GF-D8 (cell line): ENCODE measurements around the gene NUMA1.

ENCODE experiments used
- DNase-seq: peaks from one replicate; lab custom pipeline; 2025; lab: John Stamatoyannopoulos, UW

The NUMA1 gene

DNA sequence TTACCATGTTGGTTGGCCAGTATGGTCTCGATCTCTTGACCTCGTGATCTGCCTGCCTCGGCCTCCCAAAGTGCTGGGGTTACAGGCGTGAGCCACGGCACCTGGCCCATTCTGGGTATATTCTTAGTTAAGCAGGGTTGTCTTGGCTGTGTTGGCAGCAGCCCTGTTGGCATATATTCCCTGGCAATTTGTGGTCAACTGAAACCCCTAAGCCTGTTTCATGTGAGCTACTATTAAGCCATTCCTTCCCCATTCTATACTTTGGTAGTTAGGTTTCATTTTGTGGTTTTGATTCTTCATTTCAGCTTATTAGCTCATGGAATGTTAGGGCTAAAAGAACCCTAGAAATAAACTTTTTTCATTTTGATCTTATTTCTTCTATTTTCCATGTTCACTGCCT is 103.8 kb downstream of the NUMA1 start:
- no peak for DNase-seq

DNA sequence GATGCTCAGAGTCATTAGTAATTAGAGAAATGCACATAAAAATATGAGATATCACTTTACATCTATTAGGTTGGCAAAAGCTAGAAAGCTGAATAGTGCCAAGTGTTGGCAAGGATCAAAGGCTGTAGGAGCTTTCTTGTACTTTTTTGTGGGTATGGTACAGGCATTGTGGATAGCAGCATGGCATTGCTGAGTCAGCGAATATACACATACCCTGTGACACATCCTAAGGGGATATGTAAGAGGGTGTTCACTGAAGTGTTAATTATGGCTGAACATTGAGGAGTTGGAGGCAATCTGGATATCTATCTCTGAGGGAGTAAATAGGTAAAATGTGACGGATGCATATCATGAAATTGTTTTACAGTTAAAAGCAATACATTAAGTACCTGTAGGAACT is 108.7 kb downstream of the NUMA1 start:
- no peak for DNase-seq

DNA sequence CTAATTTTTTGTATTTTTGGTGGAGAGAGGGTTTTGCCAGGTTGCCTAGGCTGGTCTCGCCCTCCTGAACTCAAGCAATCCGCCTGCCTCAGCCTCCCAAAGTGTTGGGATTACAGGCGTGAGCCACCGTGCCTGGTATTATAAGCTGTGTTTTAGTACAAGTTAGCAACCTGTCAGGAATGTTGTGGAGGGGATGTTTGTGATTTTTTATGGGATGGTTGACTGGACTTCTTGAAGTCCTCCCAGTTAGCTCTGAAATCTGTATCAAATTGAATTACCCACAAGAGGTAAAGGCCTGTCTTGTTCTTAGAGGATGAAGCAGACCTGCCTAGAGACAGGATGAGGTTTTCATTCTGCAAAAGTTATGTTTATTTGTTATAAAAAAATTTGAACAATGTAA is 115.7 kb downstream of the NUMA1 start:
- DNase-seq: no peak

DNA sequence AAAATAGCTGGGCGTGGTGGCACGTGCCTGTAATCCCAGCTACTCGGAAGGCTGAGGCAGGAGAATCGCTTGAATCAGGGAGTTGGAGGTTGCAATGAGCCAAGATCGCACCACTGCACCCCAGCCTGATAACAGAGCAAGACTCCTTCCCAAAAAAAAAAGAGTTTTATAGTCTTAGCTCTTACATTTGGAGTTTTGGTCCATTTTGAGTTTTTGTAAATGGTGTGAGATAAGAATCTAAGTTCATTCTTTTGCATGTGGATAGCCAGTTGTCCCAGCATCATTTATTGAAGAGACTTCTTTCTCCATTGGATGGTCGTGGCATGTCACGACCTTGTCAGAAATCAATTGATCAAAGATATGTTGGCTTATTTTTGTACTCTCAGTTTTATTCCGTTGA is 116.9 kb downstream of the NUMA1 start:
- DNase-seq: no peak

DNA sequence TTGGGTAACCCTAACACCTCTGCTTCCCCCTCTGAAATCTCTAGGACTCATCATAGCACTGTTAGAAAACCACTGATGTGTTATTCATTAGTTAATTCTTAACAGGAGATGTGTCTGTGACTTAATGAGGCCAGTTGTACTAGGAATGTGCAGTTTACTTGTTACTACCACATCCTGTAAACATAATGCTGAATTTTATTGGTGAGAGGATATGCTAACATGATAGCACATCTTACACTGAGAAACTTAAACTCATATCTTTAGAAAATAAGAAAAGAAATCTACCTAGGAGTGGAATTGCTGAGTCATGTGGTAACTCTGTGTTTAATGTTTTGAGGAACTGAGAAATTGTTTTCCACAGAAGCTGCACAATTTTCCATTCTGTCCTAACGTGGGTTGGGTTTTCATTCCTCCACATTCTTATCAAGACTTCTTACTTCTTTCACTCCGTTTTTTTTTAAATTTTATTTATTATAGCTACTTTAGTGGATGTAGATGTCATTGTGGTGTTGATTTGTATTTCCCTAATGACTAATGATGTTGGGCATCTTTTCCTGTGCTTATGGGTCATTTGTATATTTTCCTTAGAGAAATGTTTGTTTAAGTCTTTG is 117.8 kb downstream of the NUMA1 start:
- DNase-seq: peak; percentile 61

DNA sequence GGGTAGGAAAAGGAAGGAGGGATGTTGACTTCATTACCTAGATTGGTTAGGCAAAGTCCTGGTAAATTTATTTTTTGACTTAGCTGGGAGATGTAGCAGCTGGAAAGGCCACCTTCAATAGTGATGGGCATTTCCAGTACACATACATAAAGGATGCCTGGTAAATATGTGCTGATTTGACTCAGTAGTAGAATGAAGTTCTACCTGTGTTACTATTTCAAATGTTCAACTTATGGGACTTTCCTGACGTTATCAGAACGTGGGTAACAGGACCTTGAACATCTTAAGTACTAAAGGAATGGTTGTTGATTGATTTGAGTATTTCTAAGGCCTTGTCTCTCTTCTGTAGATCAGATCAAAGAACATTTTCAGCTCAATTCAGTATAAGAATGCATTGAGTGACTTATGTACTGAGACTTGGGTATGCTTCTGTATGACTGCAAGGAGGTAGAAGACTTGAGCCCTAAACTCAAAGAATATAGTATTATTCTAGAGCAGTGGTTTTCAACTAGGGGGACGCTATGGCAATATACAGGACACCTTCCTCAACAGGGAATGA is 124.4 kb downstream of the NUMA1 start:
- DNase-seq: no peak
